A549 (cell line): ENCODE data around the gene NLGN2. TPM values are rescaled to one million over a fixed set of nuclear protein-coding genes. Genes with fewer than 3 reads are reported as not detected.

Source experiments
- ATAC-seq, 2 experiments: fragments of 200-7000 bp in 1 of 2; fragments of >200 bp in 1 of 2; cut with Nextera tagmentation in 1 of 2; cut with Tn5 transposase in 1 of 2; 3 replicates each; pipeline versions ENCODE4 v1.8.0 to v1.9.1; 2018 to 2020; ENCODE audit warnings: mild to moderate bottlenecking in 1 of 2, moderate library complexity in 1 of 2
- CTCF ChIA-PET: fragments of 300-600 bp; sonication (Branson Sonifier 250); formaldehyde crosslinking; extraction: SDS; loops from one replicate; lab custom pipeline; 2021; ENCODE audit warnings: antibody characterized with exemption, inconsistent platforms; lab: Yijun Ruan, JAX
- POLR2A ChIA-PET: fragments of 350-600 bp; formaldehyde crosslinking; extraction: SDS; loops from one replicate; lab custom pipeline; 2021; ENCODE audit warnings: antibody characterized with exemption, inconsistent platforms; lab: Yijun Ruan, JAX
- DNase-seq, 2 experiments: peaks; one replicate each; pipeline versions ENCODE4 v3.0.0 to v3.0.0-alpha.2; 2011 to 2016; ENCODE audit warnings: low read depth in 1 of 2, low spot score in 1 of 2
- FAIRE-seq: peaks from 2 replicates; lab custom pipeline; 2011; peaks lifted over from hg19 to GRCh38; lab: Jason Lieb, UNC
- H3K27ac ChIP-seq, 2 experiments: fragments of >200 bp; sonication (Bioruptor Twin); formaldehyde crosslinking; 3 replicates each; pipeline ENCODE4 v1.5.1; 2016 to 2017
- H3K4me1 ChIP-seq: fragments of >200 bp; sonication (Bioruptor Twin); formaldehyde crosslinking; 3 replicates; pipeline ENCODE4 v1.6.1; 2016
- H3K4me2 ChIP-seq: fragments of >200 bp; sonication (Bioruptor Twin); formaldehyde crosslinking; 3 replicates; pipeline ENCODE4 v1.6.1; 2016
- H3K4me3 ChIP-seq: fragments of >200 bp; sonication (Bioruptor Twin); formaldehyde crosslinking; 3 replicates; pipeline ENCODE4 v1.5.1; 2016
- H3K9me3 ChIP-seq: fragments of >200 bp; sonication (Bioruptor Twin); formaldehyde crosslinking; 3 replicates; pipeline ENCODE4 v1.6.1; 2016
- BHLHE40 ChIP-seq: IDR thresholded peaks from 2 replicates; pipeline ENCODE4 v1.6.1; 2012; ENCODE audit warnings: low read depth, low read length, inconsistent platforms
- CHD2 ChIP-seq: fragments of 150-350 bp; IDR thresholded peaks from 2 replicates; pipeline ENCODE4 v1.6.1; 2014; ENCODE audit warnings: low read length; ENCODE audit not compliant: partially characterized antibody
- CHD4 ChIP-seq: fragments of 200-600 bp; sonication (generic); IDR thresholded peaks from 2 replicates; pipeline ENCODE4 v1.6.1; 2016; ENCODE audit warnings: antibody characterized with exemption, mild to moderate bottlenecking, borderline replicate concordance
- EHF ChIP-seq: fragments of 250-450 bp; sonication (Bioruptor Pico); IDR thresholded peaks from 2 replicates; pipeline ENCODE4 v1.5.0; 2020; ENCODE audit warnings: mild to moderate bottlenecking
- EHMT2 ChIP-seq: fragments of 200-600 bp; sonication (generic); IDR thresholded peaks from 2 replicates; pipeline ENCODE4 v1.6.1; 2016; ENCODE audit warnings: antibody characterized with exemption, low read depth, mild to moderate bottlenecking, moderate library complexity
- FOSB ChIP-seq: fragments of 250-450 bp; sonication (Bioruptor Pico); IDR thresholded peaks from 2 replicates; pipeline ENCODE4 v1.5.0; 2020; ENCODE audit warnings: mild to moderate bottlenecking, moderate library complexity
- FOSL2 ChIP-seq, 2 experiments: fragments of 450-650 bp in 1 of 2; fragments of >200 bp in 1 of 2; sonication (Bioruptor Twin) in 1 of 2; formaldehyde crosslinking; IDR thresholded peaks; 2 replicates each; pipeline versions ENCODE4 v1.5.0 to v1.6.1; 2016 to 2020; ENCODE audit warnings: mild to moderate bottlenecking in 1 of 2, moderate library complexity in 1 of 2
- FOXS1 ChIP-seq: fragments of 250-450 bp; sonication (Bioruptor Pico); IDR thresholded peaks from 2 replicates; pipeline ENCODE4 v1.5.0; 2020; ENCODE audit warnings: mild to moderate bottlenecking, moderate library complexity
- HDAC2 ChIP-seq: fragments of 200-600 bp; sonication (generic); IDR thresholded peaks from 2 replicates; pipeline ENCODE4 v1.6.1; 2016
- HOXB5 ChIP-seq: fragments of 250-450 bp; sonication (Bioruptor Pico); IDR thresholded peaks from 2 replicates; pipeline ENCODE4 v1.5.0; 2020; ENCODE audit warnings: mild to moderate bottlenecking, moderate library complexity
- JUN ChIP-seq, 2 experiments: fragments of >200 bp; sonication (Bioruptor Twin); formaldehyde crosslinking; IDR thresholded peaks; 2 replicates in 1 of 2; 3 replicates in 1 of 2; pipeline ENCODE4 v1.6.1; 2016 to 2017
- JUNB ChIP-seq: fragments of >200 bp; sonication (Bioruptor Twin); formaldehyde crosslinking; IDR thresholded peaks from 2 replicates; pipeline ENCODE4 v1.6.1; 2016
- KDM1A ChIP-seq: fragments of 200-600 bp; sonication (generic); IDR thresholded peaks from 2 replicates; pipeline ENCODE4 v1.6.1; 2016; ENCODE audit warnings: low read depth, mild to moderate bottlenecking
- MAFK ChIP-seq: fragments of 450-650 bp; IDR thresholded peaks from 2 replicates; pipeline ENCODE4 v1.6.1; 2014; ENCODE audit not compliant: partially characterized antibody
- MAZ ChIP-seq: fragments of 150-350 bp; IDR thresholded peaks from 2 replicates; pipeline ENCODE4 v1.6.1; 2014; ENCODE audit warnings: antibody characterized with exemption, low read depth, low read length, borderline replicate concordance
- MYC ChIP-seq: IDR thresholded peaks from 2 replicates; pipeline ENCODE4 v1.6.1; 2012; ENCODE audit warnings: mild to moderate bottlenecking, inconsistent platforms, low read length, improper control_type of control experiment, borderline replicate concordance
- NFE2L2 ChIP-seq: fragments of 150-350 bp; conservative IDR thresholded peaks from 2 replicates; pipeline ENCODE4 v1.6.1; 2014; ENCODE audit warnings: low read length
- PHF8 ChIP-seq: fragments of 200-600 bp; sonication (generic); IDR thresholded peaks from 2 replicates; pipeline ENCODE4 v1.6.1; 2016; ENCODE audit warnings: low read depth, mild to moderate bottlenecking, antibody characterized with exemption, moderate library complexity, borderline replicate concordance
- POLR2A ChIP-seq: IDR thresholded peaks from 2 replicates; pipeline ENCODE4 v1.6.1; 2012; ENCODE audit warnings: mild to moderate bottlenecking, low read length
- RCOR1 ChIP-seq: fragments of 150-350 bp; IDR thresholded peaks from 2 replicates; pipeline ENCODE4 v1.6.1; 2014; ENCODE audit warnings: antibody characterized with exemption, low read length, low read depth
- RFX5 ChIP-seq: fragments of 450-650 bp; IDR thresholded peaks from 2 replicates; pipeline ENCODE4 v1.7.1; 2014; ENCODE audit warnings: antibody characterized with exemption, mild to moderate bottlenecking, moderate library complexity
- TP53 ChIP-seq: fragments of 250-450 bp; sonication (Bioruptor Pico); IDR thresholded peaks from 2 replicates; pipeline ENCODE4 v1.5.0; 2021; ENCODE audit warnings: mild to moderate bottlenecking, moderate library complexity
- ZC3H11A ChIP-seq: fragments of 450-650 bp; IDR thresholded peaks from 2 replicates; pipeline ENCODE4 v1.6.1; 2014; ENCODE audit warnings: antibody characterized with exemption, mild to moderate bottlenecking
- ZFP36 ChIP-seq: fragments of 450-650 bp; IDR thresholded peaks from 2 replicates; pipeline ENCODE4 v1.6.1; 2014; ENCODE audit warnings: borderline replicate concordance; ENCODE audit not compliant: partially characterized antibody
- ZNF302 ChIP-seq: fragments of 250-450 bp; sonication (Bioruptor Pico); IDR thresholded peaks from 2 replicates; pipeline ENCODE4 v1.9.0; 2021; ENCODE audit warnings: inconsistent platforms, mild to moderate bottlenecking, moderate library complexity
- ZSCAN20 ChIP-seq: fragments of 250-450 bp; sonication (Bioruptor Pico); IDR thresholded peaks from 2 replicates; pipeline ENCODE4 v1.8.0; 2022; ENCODE audit warnings: mild to moderate bottlenecking, moderate library complexity
- WGBS: methylation state at CpG from one replicate; pipeline ENCODE4 v1.1.6; 2017; ENCODE audit errors: missing lambda C conversion rate; 5-methylcytosine and 5-hydroxymethylcytosine counted together
- polyA plus RNA-seq, 4 experiments: library from polyadenylated mRNA; depleted of rRNA in 3 of 4; stranded (reverse); fragments of >200 nt; fragmentation: RNase III in 1 of 4; extraction: RNeasy Plus Mini Kit Qiagen cat#74134 plus additional on column Dnase treatment in 1 of 4; gene quantifications; 2 replicates in 3 of 4; 3 replicates in 1 of 4; pipeline ENCODE4 v1.2.3, GENCODE V29; 2011 to 2017
- TF ChIP-seq, protein P1 (sequence below): IDR thresholded peaks from 2 replicates; pipeline ENCODE4 v1.6.1; 2012; ENCODE audit warnings: low read depth, borderline replicate concordance
- TF ChIP-seq, protein P2 (sequence below): IDR thresholded peaks from 2 replicates; pipeline ENCODE4 v1.6.1; 2012
- TF ChIP-seq, protein P3 (sequence below): fragments of >200 bp; sonication (Bioruptor Twin); formaldehyde crosslinking; IDR thresholded peaks from 3 replicates; pipeline ENCODE4 v1.6.1; 2016
- TF ChIP-seq, protein P4 (sequence below): fragments of >200 bp; sonication (Bioruptor Twin); formaldehyde crosslinking; IDR thresholded peaks from 2 replicates; pipeline ENCODE4 v1.6.1; 2016
- TF ChIP-seq, protein P5 (sequence below): fragments of 450-650 bp; IDR thresholded peaks from 2 replicates; pipeline ENCODE4 v1.6.1; 2014; ENCODE audit warnings: antibody characterized with exemption

NLGN2 gene
- polyA plus RNA-seq, 2 of the 4 experiments (the other 2 are of a cell fraction), result 4.1 to 27.5 TPM

DNA sequence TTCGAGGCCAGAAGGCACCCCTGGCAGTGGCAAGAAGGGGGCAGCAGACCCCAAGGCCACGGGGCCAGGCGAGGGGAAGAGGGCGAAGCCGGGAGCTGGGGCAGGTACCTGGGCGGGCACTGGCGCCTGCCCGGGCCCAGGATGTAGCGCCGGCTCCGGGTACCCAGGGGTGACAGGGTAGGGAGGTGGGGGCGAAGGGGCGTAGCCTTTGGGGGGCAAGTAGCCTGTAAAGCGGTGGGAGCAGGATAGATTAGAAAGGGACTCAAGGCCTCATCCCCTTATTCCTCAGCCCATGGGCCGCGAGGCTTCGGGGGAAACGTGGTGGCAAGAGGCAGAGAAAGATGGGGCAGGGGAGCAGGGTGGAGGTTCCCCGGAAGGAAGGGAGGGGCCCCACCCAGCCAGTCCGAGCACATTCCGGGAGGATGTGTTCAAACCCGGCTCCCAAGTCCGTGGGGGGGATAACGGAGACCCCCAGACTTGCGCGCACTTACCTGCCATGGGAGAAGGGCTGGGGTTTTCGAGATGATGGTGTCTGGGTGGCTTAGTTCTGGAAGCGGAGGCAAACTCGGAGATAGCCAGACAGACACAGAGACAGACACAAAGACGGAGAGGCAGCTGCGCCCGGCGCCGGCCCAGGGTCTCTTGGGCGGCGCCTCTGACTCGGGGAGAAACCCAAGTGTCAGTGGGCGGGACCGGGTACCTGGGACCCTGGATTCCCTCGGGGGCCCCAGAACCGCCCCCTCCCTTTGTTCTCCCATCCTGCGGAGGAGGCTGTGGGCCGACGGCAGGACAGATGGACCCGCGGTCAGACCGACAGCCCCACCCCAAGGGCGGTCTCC, 13.8 kb upstream of the NLGN2 start:
- CTCF ChIA-PET, result interaction anchor here (1.2 to 17.1 kb wide), 5 partner anchors 9 to 167 kb away, joined by 5 to 139 read pairs (median 12); partner anchors contain the start of genes KCTD11, TMEM102, TMEM256 and TMEM95
- TF ChIP-seq MAZ (no peak), PHF8 (0 out of 2 replicates have a peak, but pooled peaks have one; percentile 23), JUN (IDR thresholded peaks at IDR 0.05) (no peak), ZC3H11A (no peak), JUNB (no peak), HOXB5 (CRISPR knock-in tag) (no peak), TP53 (CRISPR knock-in tag) (no peak), FOSL2 (IDR thresholded peaks at IDR 0.05) (no peak), FOSL2 (CRISPR knock-in tag; IDR thresholded peaks at IDR 0.05) (no peak)
- TF ChIP-seq, protein P1, sequence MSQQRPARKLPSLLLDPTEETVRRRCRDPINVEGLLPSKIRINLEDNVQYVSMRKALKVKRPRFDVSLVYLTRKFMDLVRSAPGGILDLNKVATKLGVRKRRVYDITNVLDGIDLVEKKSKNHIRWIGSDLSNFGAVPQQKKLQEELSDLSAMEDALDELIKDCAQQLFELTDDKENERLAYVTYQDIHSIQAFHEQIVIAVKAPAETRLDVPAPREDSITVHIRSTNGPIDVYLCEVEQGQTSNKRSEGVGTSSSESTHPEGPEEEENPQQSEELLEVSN, result no peak
- TF ChIP-seq, protein P2, sequence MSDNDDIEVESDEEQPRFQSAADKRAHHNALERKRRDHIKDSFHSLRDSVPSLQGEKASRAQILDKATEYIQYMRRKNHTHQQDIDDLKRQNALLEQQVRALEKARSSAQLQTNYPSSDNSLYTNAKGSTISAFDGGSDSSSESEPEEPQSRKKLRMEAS, result 0 out of 2 replicates have a peak, but pooled peaks have one; percentile 29
- TF ChIP-seq, all 56 proteins: peak for 2
- POLR2A ChIA-PET, result interaction anchor here (0.6 to 2.9 kb wide), 12 partner anchors 10 to 167 kb away, joined by 3 to 26 read pairs (median 4); partner anchors contain the start of genes KCTD11, NEURL4, POLR2A and TMEM102
- peak overlapping the region; percentile 83 to 92 for H3K27ac ChIP-seq
- FAIRE-seq (no peak), DNase-seq (peak in 1 of 2 experiments; percentile 51), ATAC-seq (peak; percentile 41 to 56; a peak in 5 of 6 replicates)
- H3K4me1 ChIP-seq, result peaks cover 10% of the 10 kb centered on the region; the same call in 1 of the 3 replicates
- H3K4me2 ChIP-seq, result peak overlapping the region; percentile 88
- no peaks in the 10 kb centered on the region for H3K9me3 ChIP-seq
- H3K4me3 ChIP-seq, result peak overlapping the region; percentile 71
- 27% methylated on average over 46 of the region's 48 CpGs for WGBS

- ChIA-PET POLR2A (interaction anchor here (0.6 to 2.9 kb wide), 12 partner anchors 9 to 166 kb away, joined by 3 to 26 read pairs (median 4); partner anchors contain the start of genes KCTD11, NEURL4, POLR2A and TMEM102), CTCF (interaction anchor here (0.7 to 17.1 kb wide), 7 partner anchors 8 to 166 kb away, joined by 3 to 139 read pairs (median 6); partner anchors contain the start of genes KCTD11, TMEM102, TMEM256 and TMEM95)
- FAIRE-seq (peak; percentile 72), ATAC-seq (peak; percentile 90 to 91), DNase-seq (peak; percentile 83 to 91)
- H3K4me3 ChIP-seq, result peak within 1 kb of the TSS; percentile 71
- peaks cover 10% of the 10 kb centered on the region; the same call in 1 of the 3 replicates for H3K4me1 ChIP-seq
- H3K27ac ChIP-seq, result peak within 1 kb of the TSS; percentile 83 to 92
- 2% methylated on average over 39 of the region's 71 CpGs for WGBS
- peak within 1 kb of the TSS; percentile 88 for H3K4me2 ChIP-seq
- H3K9me3 ChIP-seq, result no peaks in the 10 kb centered on the region
- peak; percentile 63; the same call in 1 of the 2 replicates for TF ChIP-seq EHF (CRISPR knock-in tag)
- TF ChIP-seq JUNB, result no peak
- TF ChIP-seq CHD2, result no peak
- peak; percentile 80; the same call in 1 of the 2 replicates for TF ChIP-seq HOXB5 (CRISPR knock-in tag)
- TF ChIP-seq HDAC2, result no peak
- no peak for TF ChIP-seq EHMT2
- TF ChIP-seq NFE2L2, result no peak
- TF ChIP-seq, protein P3, sequence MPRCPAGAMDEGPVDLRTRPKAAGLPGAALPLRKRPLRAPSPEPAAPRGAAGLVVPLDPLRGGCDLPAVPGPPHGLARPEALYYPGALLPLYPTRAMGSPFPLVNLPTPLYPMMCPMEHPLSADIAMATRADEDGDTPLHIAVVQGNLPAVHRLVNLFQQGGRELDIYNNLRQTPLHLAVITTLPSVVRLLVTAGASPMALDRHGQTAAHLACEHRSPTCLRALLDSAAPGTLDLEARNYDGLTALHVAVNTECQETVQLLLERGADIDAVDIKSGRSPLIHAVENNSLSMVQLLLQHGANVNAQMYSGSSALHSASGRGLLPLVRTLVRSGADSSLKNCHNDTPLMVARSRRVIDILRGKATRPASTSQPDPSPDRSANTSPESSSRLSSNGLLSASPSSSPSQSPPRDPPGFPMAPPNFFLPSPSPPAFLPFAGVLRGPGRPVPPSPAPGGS, result peak; percentile 97
- no peak for TF ChIP-seq FOSB (CRISPR knock-in tag)
- TF ChIP-seq MYC, result peak; percentile 70; the same call in 1 of the 2 replicates
- TF ChIP-seq ZNF302, result no peak
- TF ChIP-seq BHLHE40, result no peak
- TF ChIP-seq, protein P4, sequence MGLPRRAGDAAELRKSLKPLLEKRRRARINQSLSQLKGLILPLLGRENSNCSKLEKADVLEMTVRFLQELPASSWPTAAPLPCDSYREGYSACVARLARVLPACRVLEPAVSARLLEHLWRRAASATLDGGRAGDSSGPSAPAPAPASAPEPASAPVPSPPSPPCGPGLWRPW, result no peak
- TF ChIP-seq FOXS1 (CRISPR knock-in tag), result no peak
- no peak for TF ChIP-seq FOSL2 (IDR thresholded peaks at IDR 0.05)
- no peak for TF ChIP-seq FOSL2 (CRISPR knock-in tag; IDR thresholded peaks at IDR 0.05)
- TF ChIP-seq ZFP36, result no peak
- no peak for TF ChIP-seq ZSCAN20 (CRISPR knock-in tag)
- TF ChIP-seq KDM1A, result no peak
- no peak for TF ChIP-seq CHD4
- peak; percentile 87 to 93; a peak in 4 of 5 replicates for TF ChIP-seq JUN (IDR thresholded peaks at IDR 0.05)
- 0 out of 2 replicates have a peak, but pooled peaks have one; percentile 64 for TF ChIP-seq RFX5
- no peak for TF ChIP-seq RCOR1
- TF ChIP-seq, protein P5, sequence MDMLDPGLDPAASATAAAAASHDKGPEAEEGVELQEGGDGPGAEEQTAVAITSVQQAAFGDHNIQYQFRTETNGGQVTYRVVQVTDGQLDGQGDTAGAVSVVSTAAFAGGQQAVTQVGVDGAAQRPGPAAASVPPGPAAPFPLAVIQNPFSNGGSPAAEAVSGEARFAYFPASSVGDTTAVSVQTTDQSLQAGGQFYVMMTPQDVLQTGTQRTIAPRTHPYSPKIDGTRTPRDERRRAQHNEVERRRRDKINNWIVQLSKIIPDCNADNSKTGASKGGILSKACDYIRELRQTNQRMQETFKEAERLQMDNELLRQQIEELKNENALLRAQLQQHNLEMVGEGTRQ, result no peak
- TF ChIP-seq TP53 (CRISPR knock-in tag), result 0 out of 2 replicates have a peak, but pooled peaks have one; percentile 46
- peak; percentile 94 for TF ChIP-seq MAFK
- TF ChIP-seq POLR2A, result peak; percentile 93
Measured at GRCh38 chr17:7394452-7395191, 13.0 kb upstream of the NLGN2 start, which contains the start of gene PLSCR3. Gene PLSCR3 (minus strand): TSS chr17:7394525. CDS start chr17:7394110, 415 bp downstream.
